Activated CD4-positive, alpha-beta T cell treated with anti-CD3 and anti-CD28 coated beads, Interleukin-2, Interleukin-4, amounts not matched to agents 100 ng/mL and 50 ng/mL, durations not matched to agents 16 hours and 8 hours (primary cell): Measurements from ENCODE around the gene PBLD.
"Not testable (repeated sequence)": the region's sequence is repeated elsewhere in the genome, so short reads cannot be mapped to it uniquely, and the experiment has no call there.

Experiments used
- DNase-seq: peaks from one replicate; pipeline ENCODE4 v3.0.0-alpha.2; 2020; ENCODE audit warnings: low spot score

Gene PBLD

DNA sequence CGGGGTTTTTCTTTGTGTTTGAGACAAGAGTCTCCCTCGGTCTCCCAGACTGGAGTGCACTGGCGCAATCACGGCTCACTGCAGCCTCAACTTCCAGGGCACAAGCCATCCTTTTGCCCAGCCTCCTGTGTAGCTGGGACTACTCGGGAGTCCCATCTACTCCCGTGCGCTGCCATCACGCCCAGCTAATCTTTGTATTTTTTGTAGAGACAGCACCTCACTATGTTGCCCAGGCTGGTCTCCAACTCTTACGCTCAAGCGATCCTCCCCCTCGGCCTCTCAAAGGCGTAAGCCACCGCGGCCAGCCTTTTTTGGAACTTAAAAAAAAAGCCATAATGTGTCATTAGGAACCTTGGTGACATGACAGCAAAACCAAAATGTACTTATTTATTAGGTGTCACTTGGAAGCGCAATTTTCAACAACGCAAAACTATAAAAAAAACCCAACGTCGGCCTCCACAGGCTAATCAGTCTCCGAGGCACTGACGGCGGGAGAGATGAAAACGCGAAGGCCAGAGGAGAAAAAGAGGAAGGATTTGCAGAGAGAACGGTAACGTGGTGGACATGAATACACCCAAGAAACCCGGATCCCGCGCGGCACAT is 1.8 kb downstream of the PBLD start:
- DNase-seq: no peak

- DNase-seq: no peak
These were observed 3.2 kb downstream of the PBLD start for GRCh38 chr10:68329506-68329861.

DNA sequence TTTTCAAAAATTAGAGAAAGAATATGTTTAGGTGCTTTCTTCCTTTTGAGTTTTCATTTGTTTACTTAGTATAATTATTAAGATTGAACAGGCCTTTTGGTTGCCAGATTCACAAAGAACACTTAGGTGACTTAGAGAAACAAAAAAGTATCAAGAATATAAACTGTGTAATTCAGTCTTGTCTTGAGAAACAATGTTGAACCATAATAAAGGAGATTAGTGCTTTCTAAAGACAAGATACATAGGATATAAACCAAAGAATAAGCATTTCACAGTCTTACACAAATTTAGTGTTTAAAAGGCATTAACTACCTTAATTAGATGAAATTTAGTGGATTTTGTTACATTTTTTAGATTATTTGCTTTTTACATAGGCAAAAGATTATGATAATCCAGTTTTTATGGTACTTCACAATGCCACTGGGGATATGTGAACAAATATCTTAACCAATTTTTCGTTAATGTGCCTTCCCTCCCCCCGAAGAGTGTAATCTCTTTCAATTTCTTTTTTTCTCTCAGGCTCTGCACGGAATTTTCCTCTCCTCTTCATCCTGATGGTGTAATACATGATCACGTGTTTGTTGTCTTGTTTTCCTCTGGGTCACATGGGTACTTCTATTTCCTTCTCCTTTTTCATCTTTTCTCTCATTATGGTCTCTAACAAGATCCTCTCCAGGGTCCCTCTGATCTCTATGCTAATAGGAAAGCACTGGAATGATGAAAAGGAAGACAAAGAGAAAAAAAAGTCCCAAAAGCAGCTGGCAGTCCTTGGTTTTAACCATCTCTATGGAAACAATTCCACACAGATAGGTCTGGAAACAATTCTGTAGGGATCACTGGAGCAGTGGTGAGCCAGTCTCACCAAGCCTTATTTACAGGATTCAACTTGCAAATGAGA is 4.6 kb downstream of the PBLD start:
- no peak for DNase-seq

GRCh38 chr10:68324396-68324795 is 8.3 kb downstream of the PBLD start:
- DNase-seq: not testable (repeated sequence)

- no peak for DNase-seq
These were observed 14.2 kb downstream of the PBLD start for GRCh38 chr10:68318331-68319059.

DNA sequence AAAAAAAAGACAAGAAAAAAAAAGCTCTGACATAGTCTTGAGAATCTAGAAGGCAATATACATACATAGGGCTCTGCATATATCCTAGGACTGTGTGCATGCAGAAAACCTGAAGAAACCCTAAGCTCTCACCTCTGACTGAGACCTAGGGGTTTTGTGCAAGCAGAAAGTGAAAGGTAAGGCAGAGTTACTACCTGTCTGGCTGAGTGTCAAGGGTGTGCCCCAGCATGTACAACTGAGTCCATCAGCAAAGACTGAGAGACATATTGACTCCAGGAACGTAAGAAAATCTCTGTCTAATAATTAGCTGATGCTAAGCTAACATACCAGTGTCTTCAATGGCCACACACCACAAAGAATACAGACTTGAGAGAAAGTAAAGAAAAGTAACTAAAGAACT is 17.1 kb downstream of the PBLD start:
- DNase-seq: no peak

- DNase-seq: not testable (repeated sequence)
These were observed 17.8 kb downstream of the PBLD start for GRCh38 chr10:68314930-68315329.

DNA sequence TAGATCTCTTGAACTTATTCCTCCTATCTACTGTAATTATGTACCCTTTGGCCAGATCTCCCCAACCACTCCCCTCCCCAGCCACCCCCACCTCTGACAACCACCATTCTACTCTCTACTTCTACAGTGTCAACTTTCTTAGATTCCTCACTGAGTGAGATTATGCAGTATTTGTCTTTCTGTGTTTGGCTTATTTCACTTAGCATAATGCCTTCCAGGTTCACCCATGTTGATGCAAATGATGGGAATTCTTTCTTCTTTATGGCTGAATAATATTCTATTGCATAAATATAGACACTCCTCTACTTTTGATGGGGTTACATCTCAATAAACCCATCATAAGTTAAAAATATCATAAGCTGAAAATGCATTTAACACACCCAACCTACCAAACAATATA is 22.2 kb downstream of the PBLD start:
- DNase-seq: no peak

DNA sequence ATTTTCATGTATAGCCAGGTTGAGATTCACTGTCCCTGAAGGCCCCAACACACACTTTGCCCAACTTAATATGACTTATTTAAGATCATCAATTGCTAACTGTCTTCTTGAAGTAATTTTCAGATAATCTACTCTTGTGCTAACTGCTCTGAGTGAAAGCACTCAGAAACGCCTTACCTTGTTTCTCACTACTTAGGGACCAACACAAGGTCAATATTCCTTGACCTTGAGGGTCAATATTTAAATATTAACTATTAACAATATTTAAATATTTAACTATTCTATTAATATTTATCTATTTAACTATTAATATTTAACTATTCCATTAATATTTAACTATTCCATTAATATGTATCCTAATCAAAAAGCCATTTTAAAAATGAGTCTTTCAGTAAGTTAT is 26.9 kb downstream of the PBLD start:
- no peak for DNase-seq

GRCh38 chr10:68303849-68304412 is 28.8 kb downstream of the PBLD start:
- DNase-seq: no peak

DNA sequence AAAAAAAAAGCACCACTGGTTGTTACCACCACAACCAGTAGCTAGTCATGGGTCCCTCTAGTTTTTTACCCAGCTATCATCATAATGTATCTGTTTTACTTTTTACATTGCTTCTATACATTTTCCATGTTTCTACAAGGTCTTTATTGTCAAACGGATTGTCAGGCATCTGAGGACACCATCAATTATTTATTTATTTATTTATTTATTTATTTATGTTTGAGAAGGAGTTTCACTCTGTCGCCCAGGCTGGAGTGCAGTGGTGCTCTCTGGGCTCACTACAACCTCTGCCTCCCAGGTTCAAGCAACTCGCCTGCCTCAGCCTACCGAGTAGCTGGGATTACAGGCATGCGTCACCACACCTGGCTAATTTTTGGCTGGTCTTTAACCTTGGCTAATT is 29.9 kb downstream of the PBLD start:
- DNase-seq: no peak

DNA sequence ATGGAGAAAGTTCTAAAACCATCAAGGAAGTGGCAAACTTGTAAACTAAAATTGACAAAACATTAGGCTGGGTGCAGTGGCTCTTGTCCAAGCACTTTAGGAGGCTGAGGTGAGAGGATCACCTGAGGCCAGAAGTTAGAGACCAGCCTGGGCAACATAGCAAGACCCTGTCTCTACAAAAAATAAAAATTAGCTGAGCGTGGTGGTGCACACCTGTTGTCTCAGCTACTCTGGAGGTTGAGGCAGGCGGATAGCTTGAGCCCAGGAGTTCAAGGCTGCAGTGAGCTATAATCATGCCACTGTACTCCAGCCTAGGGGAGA is 30.3 kb downstream of the PBLD start:
- no peak for DNase-seq

DNA sequence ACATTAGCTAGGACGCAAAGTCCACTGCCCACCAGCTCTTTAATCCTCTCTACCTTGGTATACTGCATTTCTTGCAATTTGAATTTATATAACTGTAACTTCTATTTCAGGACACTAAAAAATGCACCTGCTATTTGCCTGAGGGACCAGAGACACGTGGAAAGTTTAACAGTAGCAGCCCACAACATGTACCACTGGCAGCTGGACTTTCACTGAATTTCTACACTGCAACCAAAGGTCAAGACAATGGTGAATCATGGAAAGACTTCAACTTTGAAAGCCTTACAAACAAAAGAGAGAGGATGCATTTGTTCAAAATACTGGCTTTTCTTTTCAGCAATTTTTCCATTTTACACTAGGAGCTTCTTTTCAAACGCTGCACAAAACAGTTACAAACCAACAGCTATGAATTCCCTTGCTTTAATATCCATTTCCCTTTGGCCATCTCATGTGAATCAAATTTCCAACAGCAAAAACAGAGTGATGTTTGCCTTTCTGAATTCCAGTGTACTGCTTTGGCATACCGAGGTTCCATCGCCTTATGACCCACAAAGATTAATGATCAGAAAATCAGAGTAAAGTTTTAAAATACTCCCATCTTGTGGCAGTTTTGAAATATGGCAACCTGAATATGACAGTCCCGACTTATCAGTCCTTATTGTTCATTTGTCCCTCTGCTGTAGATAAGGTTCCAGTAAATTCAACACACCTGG is 30.8 kb downstream of the PBLD start:
- DNase-seq: peak; percentile 32

GRCh38 chr10:68301301-68301700 is 31.4 kb downstream of the PBLD start:
- DNase-seq: no peak

GRCh38 chr10:68296843-68297663 is 35.7 kb downstream of the PBLD start:
- DNase-seq: no peak

GRCh38 chr10:68290736-68291135 is 42.0 kb downstream of the PBLD start:
- no peak for DNase-seq

DNA sequence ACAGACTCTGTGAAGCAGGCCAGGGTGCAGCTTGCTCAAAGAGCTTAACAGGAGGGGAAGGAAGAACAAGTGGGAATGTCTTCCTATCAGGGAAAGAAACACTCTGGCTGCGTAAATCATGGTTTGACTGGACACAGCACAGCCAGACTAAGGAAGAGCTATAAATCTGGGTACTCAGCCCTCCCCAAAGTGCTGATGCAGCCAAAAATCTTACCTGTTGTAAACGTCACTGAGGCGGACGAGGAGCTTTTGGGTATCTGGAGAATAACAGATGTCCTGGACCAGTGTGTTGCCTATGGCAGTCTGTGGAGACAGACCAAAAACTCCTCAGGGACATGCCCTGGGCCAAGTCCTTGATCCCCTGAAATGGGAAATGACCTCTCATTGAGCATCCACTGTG is 44.0 kb downstream of the PBLD start:
- no peak for DNase-seq

- DNase-seq: no peak
These were observed 48.4 kb downstream of the PBLD start for GRCh38 chr10:68284062-68285001.

DNA sequence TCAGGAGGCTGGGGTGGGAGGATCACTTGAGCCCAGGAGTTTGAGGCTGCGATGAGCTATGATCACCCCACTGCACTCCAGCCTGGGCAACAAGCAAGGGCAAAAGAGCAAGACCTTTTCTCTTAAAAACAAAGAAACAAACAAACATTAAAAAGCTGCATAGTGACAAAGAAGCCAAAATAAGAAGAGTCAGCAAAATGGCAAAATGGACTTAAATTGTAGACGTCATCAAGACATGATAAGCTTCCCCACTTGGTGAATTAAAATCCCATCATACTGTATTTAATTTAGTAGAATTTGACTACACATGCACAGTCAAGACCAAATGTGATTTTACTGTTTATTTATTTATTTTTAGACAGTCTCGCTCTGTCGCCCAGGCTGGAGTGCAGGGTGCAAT is 52.0 kb downstream of the PBLD start:
- DNase-seq: no peak
